Nephron progenitor cell (in vitro differentiated cells): ENCODE data around the gene LHX2.

ENCODE experiments used
- DNase-seq: peaks from one replicate; pipeline ENCODE4 v3.0.0; 2021
- H3K27ac Mint-ChIP-seq: 2 replicates; pipeline ENCODE4 v1.8.0; 2021; ENCODE audit warnings: mild to moderate bottlenecking, moderate library complexity, mixed read lengths
- H3K27me3 Mint-ChIP-seq: 2 replicates; pipeline ENCODE4 v1.8.0; 2021; ENCODE audit warnings: mild to moderate bottlenecking, low read depth, mixed read lengths; ENCODE audit not compliant: poor library complexity
- H3K36me3 Mint-ChIP-seq: 2 replicates; pipeline ENCODE4 v1.8.0; 2021; ENCODE audit warnings: low read depth, mixed read lengths
- H3K4me1 Mint-ChIP-seq: 2 replicates; pipeline ENCODE4 v1.8.0; 2021; ENCODE audit warnings: mixed read lengths
- H3K4me3 Mint-ChIP-seq: 2 replicates; pipeline ENCODE4 v1.8.0; 2021; ENCODE audit warnings: mild to moderate bottlenecking, moderate library complexity, mixed read lengths
- H3K9me3 Mint-ChIP-seq: 2 replicates; pipeline ENCODE4 v1.8.0; 2021; ENCODE audit warnings: mild to moderate bottlenecking, moderate library complexity, mixed read lengths
- CTCF ChIP-seq: fragments of 200-600 bp; sonication (generic); IDR thresholded peaks from 2 replicates; pipeline ENCODE4 v1.5.0; 2021; ENCODE audit warnings: antibody characterized with exemption

LHX2 gene

GRCh38 chr9:124022201-124023121 is 10.9 kb downstream of the LHX2 start:
- TF ChIP-seq CTCF = peak; percentile 33
- H3K27ac Mint-ChIP-seq = no peak overlapping the region
- H3K36me3 Mint-ChIP-seq = no peaks in the 10 kb centered on the region
- peaks cover 15% of the 10 kb centered on the region for H3K4me1 Mint-ChIP-seq
- H3K27me3 Mint-ChIP-seq = peaks cover 93% of the 10 kb centered on the region
- DNase-seq = peak; percentile 77
- no peaks in the 10 kb centered on the region for H3K9me3 Mint-ChIP-seq
- H3K4me3 Mint-ChIP-seq = no peak overlapping the region

GRCh38 chr9:124024107-124024506 is 12.5 kb downstream of the LHX2 start:
- Mint-ChIP-seq H3K4me1 (peaks cover 9% of the 10 kb centered on the region), H3K4me3 (no peak overlapping the region), H3K9me3 (no peaks in the 10 kb centered on the region), H3K36me3 (no peaks in the 10 kb centered on the region), H3K27ac (no peak overlapping the region), H3K27me3 (peaks cover 88% of the 10 kb centered on the region)
- DNase-seq = no peak
- TF ChIP-seq CTCF = no peak

GRCh38 chr9:124029617-124030016 is 18.0 kb downstream of the LHX2 start:
- Mint-ChIP-seq H3K36me3 (no peaks in the 10 kb centered on the region), H3K4me1 (peaks cover 14% of the 10 kb centered on the region), H3K9me3 (no peaks in the 10 kb centered on the region), H3K27me3 (peaks cover 85% of the 10 kb centered on the region), H3K4me3 (no peak overlapping the region), H3K27ac (no peak overlapping the region)
- no peak for DNase-seq
- TF ChIP-seq CTCF = no peak

GRCh38 chr9:124030969-124031451 is 19.4 kb downstream of the LHX2 start:
- Mint-ChIP-seq H3K9me3 (no peaks in the 10 kb centered on the region), H3K27ac (no peak overlapping the region), H3K4me3 (no peak overlapping the region), H3K27me3 (peaks cover 79% of the 10 kb centered on the region), H3K4me1 (peaks cover 14% of the 10 kb centered on the region), H3K36me3 (no peaks in the 10 kb centered on the region)
- DNase-seq = no peak
- TF ChIP-seq CTCF = no peak

- peak; percentile 64 for DNase-seq
- TF ChIP-seq CTCF = no peak
- H3K27ac Mint-ChIP-seq = no peak overlapping the region
- peak overlapping the region; percentile 57 for H3K4me3 Mint-ChIP-seq
- no peaks in the 10 kb centered on the region for H3K36me3 Mint-ChIP-seq
- no peaks in the 10 kb centered on the region for H3K9me3 Mint-ChIP-seq
- peaks cover 81% of the 10 kb centered on the region for H3K27me3 Mint-ChIP-seq
- H3K4me1 Mint-ChIP-seq = peaks cover 14% of the 10 kb centered on the region
Measured at GRCh38 chr9:124032247-124032646, 20.7 kb downstream of the LHX2 start.
